ENCODE results near the gene KCND2. TPM values are rescaled to one million over a fixed set of nuclear protein-coding genes. Genes with fewer than 3 reads are reported as not detected.

The KCND2 gene
- total and polyA plus RNA-seq, 11 donors = 0.04 to 0.41 (median 0.16) TPM; not detected in 4

DNA sequence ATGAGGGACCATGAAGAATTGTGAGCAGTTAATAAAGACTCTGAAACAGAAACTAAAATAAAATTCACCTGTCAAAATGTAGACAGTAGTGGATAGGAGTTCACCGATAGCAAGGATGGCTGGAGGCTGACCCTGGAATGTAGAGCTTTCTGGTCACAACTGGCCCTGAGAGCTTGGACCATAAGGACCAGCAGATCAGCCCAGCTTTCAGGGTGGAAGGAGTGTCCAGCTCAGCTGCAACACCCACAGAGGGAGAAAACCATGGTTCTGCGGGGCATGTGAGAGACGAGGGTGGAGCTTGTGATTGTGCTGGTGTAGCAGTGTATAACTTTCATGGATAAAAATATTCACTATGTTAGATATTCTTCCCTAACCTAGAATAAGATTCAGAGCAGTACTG is 199.9 kb downstream of the KCND2 start:
- intact Hi-C loops (cut with DNase I) = no loop called here
- Histone ChIP-seq H3K4me3 (no peak overlapping the region), H3K27me3 (no peaks in the 10 kb centered on the region), H3K27ac (no peak overlapping the region), H3K4me1 (no peaks in the 10 kb centered on the region), H3K36me3 (no peaks in the 10 kb centered on the region), H3K9me3 (no peaks in the 10 kb centered on the region)
- ATAC-seq (no peak), DNase-seq (no peak)
- TF ChIP-seq POLR2A (IDR thresholded peaks at IDR 0.05) = no peak
- TF ChIP-seq, protein P1, sequence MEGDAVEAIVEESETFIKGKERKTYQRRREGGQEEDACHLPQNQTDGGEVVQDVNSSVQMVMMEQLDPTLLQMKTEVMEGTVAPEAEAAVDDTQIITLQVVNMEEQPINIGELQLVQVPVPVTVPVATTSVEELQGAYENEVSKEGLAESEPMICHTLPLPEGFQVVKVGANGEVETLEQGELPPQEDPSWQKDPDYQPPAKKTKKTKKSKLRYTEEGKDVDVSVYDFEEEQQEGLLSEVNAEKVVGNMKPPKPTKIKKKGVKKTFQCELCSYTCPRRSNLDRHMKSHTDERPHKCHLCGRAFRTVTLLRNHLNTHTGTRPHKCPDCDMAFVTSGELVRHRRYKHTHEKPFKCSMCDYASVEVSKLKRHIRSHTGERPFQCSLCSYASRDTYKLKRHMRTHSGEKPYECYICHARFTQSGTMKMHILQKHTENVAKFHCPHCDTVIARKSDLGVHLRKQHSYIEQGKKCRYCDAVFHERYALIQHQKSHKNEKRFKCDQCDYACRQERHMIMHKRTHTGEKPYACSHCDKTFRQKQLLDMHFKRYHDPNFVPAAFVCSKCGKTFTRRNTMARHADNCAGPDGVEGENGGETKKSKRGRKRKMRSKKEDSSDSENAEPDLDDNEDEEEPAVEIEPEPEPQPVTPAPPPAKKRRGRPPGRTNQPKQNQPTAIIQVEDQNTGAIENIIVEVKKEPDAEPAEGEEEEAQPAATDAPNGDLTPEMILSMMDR (IDR thresholded peaks at IDR 0.05) = no peak
- WGBS, 4 donors = 86 to 91% (median 86%) methylated on average over 3 of the region's 3 CpGs

DNA sequence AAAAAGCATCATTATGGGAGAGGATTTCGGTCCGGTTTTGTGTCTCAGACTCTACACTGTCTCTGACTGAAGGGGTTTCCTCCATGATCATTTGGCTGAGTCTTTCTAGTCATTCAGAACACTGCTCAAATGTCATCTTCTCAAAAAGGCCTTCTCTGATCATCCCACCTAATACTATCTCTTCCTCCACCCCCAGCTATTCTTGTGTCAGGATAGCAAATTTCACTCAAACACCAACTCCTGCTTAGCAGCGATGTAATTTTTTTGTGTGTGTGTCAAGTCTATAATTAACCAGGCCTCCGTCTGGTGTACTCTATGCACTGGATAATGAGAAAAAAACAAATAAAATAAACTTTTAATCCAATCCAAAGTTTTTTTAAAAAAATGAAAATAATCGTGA is 200.4 kb downstream of the KCND2 start:
- intact Hi-C loops (cut with DNase I) = no loop called here
- Histone ChIP-seq H3K9me3 (no peaks in the 10 kb centered on the region), H3K4me1 (no peaks in the 10 kb centered on the region), H3K36me3 (no peaks in the 10 kb centered on the region), H3K27me3 (no peaks in the 10 kb centered on the region), H3K27ac (no peak overlapping the region), H3K4me3 (no peak overlapping the region)
- no peak for DNase-seq
- TF ChIP-seq POLR2A (IDR thresholded peaks at IDR 0.05) = no peak
- TF ChIP-seq, protein P1 (IDR thresholded peaks at IDR 0.05) = no peak
- WGBS, 4 donors = 76 to 85% (median 82%) methylated on average over 5 of the region's 5 CpGs
- no peak for ATAC-seq

DNA sequence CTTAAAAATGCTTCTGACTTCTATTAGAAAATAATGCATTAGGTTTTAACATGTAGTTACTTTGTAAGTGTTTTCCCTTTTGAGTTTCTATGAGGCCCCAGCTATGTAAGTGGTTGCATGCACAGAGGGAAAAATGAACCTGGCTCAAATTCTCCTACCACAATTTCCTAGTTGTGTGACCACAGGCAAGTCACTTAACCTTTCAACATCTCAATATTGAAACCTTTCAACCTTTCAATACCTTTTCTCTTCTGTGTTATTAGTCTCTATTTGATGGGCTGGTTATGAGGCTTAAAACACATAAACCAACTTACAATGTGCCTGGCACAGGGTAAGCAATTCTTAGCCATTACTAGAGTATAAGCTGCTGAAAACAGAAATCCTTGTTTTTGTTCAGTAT is 203.0 kb downstream of the KCND2 start:
- Histone ChIP-seq H3K4me1 (no peaks in the 10 kb centered on the region), H3K27me3 (no peaks in the 10 kb centered on the region), H3K4me3 (no peak overlapping the region), H3K27ac (no peak overlapping the region), H3K36me3 (no peaks in the 10 kb centered on the region), H3K9me3 (no peaks in the 10 kb centered on the region)
- intact Hi-C loops (cut with DNase I) = no loop called here
- DNase-seq (no peak), ATAC-seq (no peak)
- TF ChIP-seq, protein P1 (IDR thresholded peaks at IDR 0.05) = no peak
- no peak for TF ChIP-seq POLR2A (IDR thresholded peaks at IDR 0.05)

DNA sequence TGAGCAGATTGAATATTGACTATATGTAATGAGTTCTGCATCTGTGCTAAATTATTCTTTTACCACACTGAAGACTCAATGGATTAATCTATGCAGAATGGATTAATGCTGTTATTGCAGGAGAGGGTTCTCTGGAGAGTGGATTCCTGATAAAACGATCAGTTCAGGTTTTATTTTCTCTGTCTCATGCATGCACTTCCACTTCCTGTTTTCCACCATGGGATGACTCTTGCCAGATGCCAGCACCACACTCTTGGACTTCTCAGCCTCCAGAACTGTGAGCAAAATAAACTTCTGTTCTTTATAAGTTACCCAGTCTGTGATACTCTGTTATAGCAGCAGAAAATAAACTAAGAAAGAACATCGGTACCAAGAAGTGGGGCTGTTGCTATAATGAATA is 207.5 kb downstream of the KCND2 start:
- TF ChIP-seq, protein P1 (IDR thresholded peaks at IDR 0.05) = no peak
- TF ChIP-seq POLR2A (IDR thresholded peaks at IDR 0.05) = no peak
- 79 to 85% (median 83%) methylated on average over 2 of the region's 2 CpGs for WGBS, 4 donors
- intact Hi-C loops (cut with DNase I) = no loop called here

More for the DNA sequence above, 207.5 kb downstream of the KCND2 start:
- DNase-seq (no peak), ATAC-seq (no peak)
- Histone ChIP-seq H3K36me3 (no peaks in the 10 kb centered on the region), H3K27ac (no peak overlapping the region), H3K4me3 (no peak overlapping the region), H3K9me3 (no peaks in the 10 kb centered on the region), H3K4me1 (no peaks in the 10 kb centered on the region), H3K27me3 (no peaks in the 10 kb centered on the region)
